GM19438 (cell line): Measurements from ENCODE around the gene CMIP.
"Not testable (repeated sequence)": the region's sequence is repeated elsewhere in the genome, so short reads cannot be mapped to it uniquely, and the experiment has no call there.

Experiments used
- ATAC-seq: cut with Tn5 transposase; IDR thresholded peaks from one replicate; pipeline ENCODE4 v1.9.1; 2021; ENCODE audit warnings: low read depth; ENCODE audit not compliant: unreplicated experiment

Gene CMIP

GRCh38 chr16:81575834-81576233, 131.2 kb downstream of the CMIP start:
- ATAC-seq, result no peak

GRCh38 chr16:81576696-81577095, 132.1 kb downstream of the CMIP start:
- ATAC-seq, result no peak

GRCh38 chr16:81577272-81577671, 132.7 kb downstream of the CMIP start:
- not testable (repeated sequence) for ATAC-seq

GRCh38 chr16:81578076-81578475, 133.5 kb downstream of the CMIP start:
- no peak for ATAC-seq

- ATAC-seq, result no peak
Observed at GRCh38 chr16:81578636-81579413, 134.2 kb downstream of the CMIP start.

- no peak for ATAC-seq
Observed at GRCh38 chr16:81581107-81581506, 136.5 kb downstream of the CMIP start.

- ATAC-seq, result no peak
Observed at GRCh38 chr16:81582655-81583441, 138.2 kb downstream of the CMIP start.

GRCh38 chr16:81583893-81584631, 139.5 kb downstream of the CMIP start:
- ATAC-seq, result no peak

- ATAC-seq, result no peak
Observed at GRCh38 chr16:81585785-81586184, 141.2 kb downstream of the CMIP start.

GRCh38 chr16:81586417-81586816, 141.8 kb downstream of the CMIP start:
- no peak for ATAC-seq

GRCh38 chr16:81586977-81587625, 142.5 kb downstream of the CMIP start:
- no peak for ATAC-seq

GRCh38 chr16:81587626-81588160, 143.1 kb downstream of the CMIP start:
- no peak for ATAC-seq

- no peak for ATAC-seq
Observed at GRCh38 chr16:81588326-81589081, 143.9 kb downstream of the CMIP start.

GRCh38 chr16:81589975-81590650, 145.5 kb downstream of the CMIP start:
- ATAC-seq, result no peak

GRCh38 chr16:81590714-81591544, 146.3 kb downstream of the CMIP start:
- no peak for ATAC-seq

GRCh38 chr16:81591545-81591870, 146.9 kb downstream of the CMIP start:
- ATAC-seq, result no peak

GRCh38 chr16:81592353-81592866, 147.8 kb downstream of the CMIP start:
- no peak for ATAC-seq

- ATAC-seq, result no peak
Observed at GRCh38 chr16:81593481-81593880, 148.9 kb downstream of the CMIP start.
